SK-N-SH treated with all-trans-retinoic acid at 6 μM for 48 hours (cell line): ENCODE measurements around the gene SERPINA12.

Experiments used
- ATAC-seq: fragments of 200-7000 bp; cut with Tn5 transposase; 3 replicates; pipeline ENCODE4 v1.9.1; 2020; ENCODE audit warnings: mild to moderate bottlenecking, moderate library complexity
- ARNTL ChIP-seq: fragments of 450-650 bp; formaldehyde crosslinking; IDR thresholded peaks from 2 replicates; pipeline ENCODE4 v1.5.0; 2020; ENCODE audit warnings: low read depth, mild to moderate bottlenecking, moderate library complexity, borderline replicate concordance
- BACH2 ChIP-seq: fragments of 250-450 bp; sonication (Bioruptor Pico); IDR thresholded peaks from 2 replicates; pipeline ENCODE4 v1.9.0; 2021; ENCODE audit warnings: mild to moderate bottlenecking, borderline replicate concordance
- CSDC2 ChIP-seq: fragments of 250-450 bp; sonication (Bioruptor Pico); IDR thresholded peaks from 2 replicates; pipeline ENCODE4 v1.5.0; 2020; ENCODE audit warnings: mild to moderate bottlenecking, moderate library complexity
- ESRRG ChIP-seq: fragments of 250-450 bp; sonication (Bioruptor Pico); IDR thresholded peaks from 2 replicates; pipeline ENCODE4 v1.6.1; 2021; ENCODE audit warnings: mild to moderate bottlenecking
- ISL1 ChIP-seq: fragments of 250-450 bp; sonication (Bioruptor Pico); IDR thresholded peaks from 2 replicates; pipeline ENCODE4 v2.1.2; 2022; ENCODE audit warnings: mild to moderate bottlenecking, moderate library complexity
- PPARA ChIP-seq: fragments of 250-450 bp; sonication (Bioruptor Pico); IDR thresholded peaks from 2 replicates; pipeline ENCODE4 v1.5.0; 2020; ENCODE audit warnings: mild to moderate bottlenecking, borderline replicate concordance
- SNAI2 ChIP-seq: fragments of 250-450 bp; sonication (Bioruptor Pico); IDR thresholded peaks from 2 replicates; pipeline ENCODE4 v1.5.0; 2020; ENCODE audit warnings: mild to moderate bottlenecking, moderate library complexity
- TCF4 ChIP-seq: fragments of 250-450 bp; sonication (Bioruptor Pico); IDR thresholded peaks from 2 replicates; pipeline ENCODE4 v1.8.0; 2021; ENCODE audit warnings: mild to moderate bottlenecking, moderate library complexity, borderline replicate concordance
- TOX ChIP-seq: fragments of 250-450 bp; sonication (Bioruptor Pico); IDR thresholded peaks from 2 replicates; pipeline ENCODE4 v1.8.0; 2021; ENCODE audit warnings: mild to moderate bottlenecking, moderate library complexity, borderline replicate concordance
- ZC3H10 ChIP-seq: fragments of 250-450 bp; sonication (Bioruptor Pico); IDR thresholded peaks from 2 replicates; pipeline ENCODE4 v1.5.1; 2021; ENCODE audit warnings: mild to moderate bottlenecking, moderate library complexity
- ZFP3 ChIP-seq: fragments of 250-450 bp; sonication (Bioruptor Pico); IDR thresholded peaks from 2 replicates; pipeline ENCODE4 v1.5.0; 2020; ENCODE audit warnings: mild to moderate bottlenecking, moderate library complexity
- ZFP30 ChIP-seq: fragments of 450-650 bp; formaldehyde crosslinking; IDR thresholded peaks from 2 replicates; pipeline ENCODE4 v1.5.0; 2022; ENCODE audit warnings: mild to moderate bottlenecking, moderate library complexity
- ZNF70 ChIP-seq: fragments of 450-650 bp; formaldehyde crosslinking; IDR thresholded peaks from 2 replicates; pipeline ENCODE4 v1.5.0; 2020; ENCODE audit warnings: mild to moderate bottlenecking, moderate library complexity
- ZNF8 ChIP-seq: fragments of 450-650 bp; formaldehyde crosslinking; IDR thresholded peaks from 2 replicates; pipeline ENCODE4 v1.5.0; 2020; ENCODE audit warnings: mild to moderate bottlenecking, moderate library complexity
- TF ChIP-seq, protein P1 (sequence below): fragments of 250-450 bp; sonication (Bioruptor Pico); IDR thresholded peaks from 2 replicates; pipeline ENCODE4 v1.5.1; 2020; ENCODE audit warnings: low read depth, mild to moderate bottlenecking, moderate library complexity
- TF ChIP-seq, protein P2 (sequence below): fragments of 250-450 bp; sonication (Bioruptor Pico); IDR thresholded peaks from 2 replicates; pipeline ENCODE4 v1.8.0; 2021; ENCODE audit warnings: low read depth, mild to moderate bottlenecking, moderate library complexity, borderline replicate concordance
- TF ChIP-seq, protein P3 (sequence below): fragments of 250-450 bp; sonication (Bioruptor Pico); IDR thresholded peaks from 2 replicates; pipeline ENCODE4 v1.8.0; 2020; ENCODE audit warnings: mild to moderate bottlenecking, moderate library complexity, borderline replicate concordance
- TF ChIP-seq, protein P4 (sequence below): fragments of 250-450 bp; sonication (Bioruptor Pico); IDR thresholded peaks from 2 replicates; pipeline ENCODE4 v1.5.0; 2020; ENCODE audit warnings: mild to moderate bottlenecking, moderate library complexity

Gene SERPINA12

DNA sequence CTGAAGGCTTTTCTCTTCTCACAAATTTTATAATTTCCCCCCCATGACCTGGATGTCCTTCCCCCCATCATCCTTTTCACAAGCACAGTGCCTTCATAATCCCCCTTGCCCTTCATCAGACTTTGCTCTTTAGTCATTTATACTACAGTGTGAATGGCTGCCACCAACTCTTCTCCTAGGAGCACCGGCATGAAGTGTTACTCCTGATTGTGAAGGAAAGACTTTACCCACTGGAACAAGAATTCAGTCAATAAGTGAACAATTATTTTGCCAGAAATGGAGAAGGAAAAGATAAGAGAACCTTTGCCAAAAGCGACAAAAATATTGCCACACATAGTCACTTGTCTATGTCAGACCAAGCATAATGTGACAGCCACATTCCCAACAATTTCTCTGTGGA is 38.2 kb downstream of the SERPINA12 start:
- no peak for TF ChIP-seq ZFP3 (CRISPR knock-in tag)
- no peak for TF ChIP-seq ZC3H10 (CRISPR knock-in tag)
- no peak for TF ChIP-seq BACH2 (CRISPR knock-in tag)
- no peak for TF ChIP-seq ARNTL
- TF ChIP-seq, protein P1, sequence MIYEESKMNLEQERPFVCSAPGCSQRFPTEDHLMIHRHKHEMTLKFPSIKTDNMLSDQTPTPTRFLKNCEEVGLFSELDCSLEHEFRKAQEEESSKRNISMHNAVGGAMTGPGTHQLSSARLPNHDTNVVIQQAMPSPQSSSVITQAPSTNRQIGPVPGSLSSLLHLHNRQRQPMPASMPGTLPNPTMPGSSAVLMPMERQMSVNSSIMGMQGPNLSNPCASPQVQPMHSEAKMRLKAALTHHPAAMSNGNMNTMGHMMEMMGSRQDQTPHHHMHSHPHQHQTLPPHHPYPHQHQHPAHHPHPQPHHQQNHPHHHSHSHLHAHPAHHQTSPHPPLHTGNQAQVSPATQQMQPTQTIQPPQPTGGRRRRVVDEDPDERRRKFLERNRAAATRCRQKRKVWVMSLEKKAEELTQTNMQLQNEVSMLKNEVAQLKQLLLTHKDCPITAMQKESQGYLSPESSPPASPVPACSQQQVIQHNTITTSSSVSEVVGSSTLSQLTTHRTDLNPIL (CRISPR knock-in tag): no peak
- TF ChIP-seq, protein P2, sequence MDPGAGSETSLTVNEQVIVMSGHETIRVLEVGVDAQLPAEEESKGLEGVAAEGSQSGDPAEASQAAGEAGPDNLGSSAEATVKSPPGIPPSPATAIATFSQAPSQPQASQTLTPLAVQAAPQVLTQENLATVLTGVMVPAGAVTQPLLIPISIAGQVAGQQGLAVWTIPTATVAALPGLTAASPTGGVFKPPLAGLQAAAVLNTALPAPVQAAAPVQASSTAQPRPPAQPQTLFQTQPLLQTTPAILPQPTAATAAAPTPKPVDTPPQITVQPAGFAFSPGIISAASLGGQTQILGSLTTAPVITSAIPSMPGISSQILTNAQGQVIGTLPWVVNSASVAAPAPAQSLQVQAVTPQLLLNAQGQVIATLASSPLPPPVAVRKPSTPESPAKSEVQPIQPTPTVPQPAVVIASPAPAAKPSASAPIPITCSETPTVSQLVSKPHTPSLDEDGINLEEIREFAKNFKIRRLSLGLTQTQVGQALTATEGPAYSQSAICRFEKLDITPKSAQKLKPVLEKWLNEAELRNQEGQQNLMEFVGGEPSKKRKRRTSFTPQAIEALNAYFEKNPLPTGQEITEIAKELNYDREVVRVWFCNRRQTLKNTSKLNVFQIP (CRISPR knock-in tag): no peak
- no peak for TF ChIP-seq ESRRG (CRISPR knock-in tag)
- TF ChIP-seq SNAI2 (CRISPR knock-in tag): no peak
- TF ChIP-seq, protein P3, sequence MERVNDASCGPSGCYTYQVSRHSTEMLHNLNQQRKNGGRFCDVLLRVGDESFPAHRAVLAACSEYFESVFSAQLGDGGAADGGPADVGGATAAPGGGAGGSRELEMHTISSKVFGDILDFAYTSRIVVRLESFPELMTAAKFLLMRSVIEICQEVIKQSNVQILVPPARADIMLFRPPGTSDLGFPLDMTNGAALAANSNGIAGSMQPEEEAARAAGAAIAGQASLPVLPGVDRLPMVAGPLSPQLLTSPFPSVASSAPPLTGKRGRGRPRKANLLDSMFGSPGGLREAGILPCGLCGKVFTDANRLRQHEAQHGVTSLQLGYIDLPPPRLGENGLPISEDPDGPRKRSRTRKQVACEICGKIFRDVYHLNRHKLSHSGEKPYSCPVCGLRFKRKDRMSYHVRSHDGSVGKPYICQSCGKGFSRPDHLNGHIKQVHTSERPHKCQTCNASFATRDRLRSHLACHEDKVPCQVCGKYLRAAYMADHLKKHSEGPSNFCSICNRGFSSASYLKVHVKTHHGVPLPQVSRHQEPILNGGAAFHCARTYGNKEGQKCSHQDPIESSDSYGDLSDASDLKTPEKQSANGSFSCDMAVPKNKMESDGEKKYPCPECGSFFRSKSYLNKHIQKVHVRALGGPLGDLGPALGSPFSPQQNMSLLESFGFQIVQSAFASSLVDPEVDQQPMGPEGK (CRISPR knock-in tag): no peak
- no peak for ATAC-seq

DNA sequence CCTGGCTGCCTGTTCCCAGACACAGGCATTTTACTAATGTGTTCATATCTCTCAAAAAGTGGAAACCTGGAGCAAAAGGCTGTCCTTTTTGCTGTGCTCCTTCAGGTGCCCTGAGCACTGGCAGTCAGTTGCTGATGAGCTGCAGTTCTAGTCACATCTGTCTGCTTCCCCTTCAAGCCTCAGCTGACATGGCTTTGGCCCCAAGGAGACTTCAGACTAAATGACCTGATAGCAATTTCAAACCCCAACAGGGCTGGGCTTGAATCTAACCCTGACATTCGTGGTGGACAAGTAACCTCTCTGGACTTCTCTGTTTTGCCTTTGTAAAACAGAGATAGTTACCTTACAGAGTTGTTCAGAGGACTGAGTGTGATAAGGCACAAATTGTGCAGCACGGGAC is 39.0 kb downstream of the SERPINA12 start:
- TF ChIP-seq ZFP3 (CRISPR knock-in tag) (no peak), ARNTL (no peak), TCF4 (CRISPR knock-in tag) (no peak), TOX (CRISPR knock-in tag) (no peak), CSDC2 (CRISPR knock-in tag) (no peak), ISL1 (no peak), ZFP30 (CRISPR knock-in tag) (no peak), ZNF8 (no peak), ESRRG (CRISPR knock-in tag) (no peak), PPARA (CRISPR knock-in tag) (no peak), SNAI2 (CRISPR knock-in tag) (no peak), ZC3H10 (CRISPR knock-in tag) (no peak), BACH2 (CRISPR knock-in tag) (no peak)
- TF ChIP-seq, protein P3 (CRISPR knock-in tag): no peak
- TF ChIP-seq, protein P1 (CRISPR knock-in tag): no peak
- TF ChIP-seq, protein P4, sequence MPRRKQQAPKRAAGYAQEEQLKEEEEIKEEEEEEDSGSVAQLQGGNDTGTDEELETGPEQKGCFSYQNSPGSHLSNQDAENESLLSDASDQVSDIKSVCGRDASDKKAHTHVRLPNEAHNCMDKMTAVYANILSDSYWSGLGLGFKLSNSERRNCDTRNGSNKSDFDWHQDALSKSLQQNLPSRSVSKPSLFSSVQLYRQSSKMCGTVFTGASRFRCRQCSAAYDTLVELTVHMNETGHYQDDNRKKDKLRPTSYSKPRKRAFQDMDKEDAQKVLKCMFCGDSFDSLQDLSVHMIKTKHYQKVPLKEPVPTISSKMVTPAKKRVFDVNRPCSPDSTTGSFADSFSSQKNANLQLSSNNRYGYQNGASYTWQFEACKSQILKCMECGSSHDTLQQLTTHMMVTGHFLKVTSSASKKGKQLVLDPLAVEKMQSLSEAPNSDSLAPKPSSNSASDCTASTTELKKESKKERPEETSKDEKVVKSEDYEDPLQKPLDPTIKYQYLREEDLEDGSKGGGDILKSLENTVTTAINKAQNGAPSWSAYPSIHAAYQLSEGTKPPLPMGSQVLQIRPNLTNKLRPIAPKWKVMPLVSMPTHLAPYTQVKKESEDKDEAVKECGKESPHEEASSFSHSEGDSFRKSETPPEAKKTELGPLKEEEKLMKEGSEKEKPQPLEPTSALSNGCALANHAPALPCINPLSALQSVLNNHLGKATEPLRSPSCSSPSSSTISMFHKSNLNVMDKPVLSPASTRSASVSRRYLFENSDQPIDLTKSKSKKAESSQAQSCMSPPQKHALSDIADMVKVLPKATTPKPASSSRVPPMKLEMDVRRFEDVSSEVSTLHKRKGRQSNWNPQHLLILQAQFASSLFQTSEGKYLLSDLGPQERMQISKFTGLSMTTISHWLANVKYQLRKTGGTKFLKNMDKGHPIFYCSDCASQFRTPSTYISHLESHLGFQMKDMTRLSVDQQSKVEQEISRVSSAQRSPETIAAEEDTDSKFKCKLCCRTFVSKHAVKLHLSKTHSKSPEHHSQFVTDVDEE (CRISPR knock-in tag): no peak
- ATAC-seq: no peak

DNA sequence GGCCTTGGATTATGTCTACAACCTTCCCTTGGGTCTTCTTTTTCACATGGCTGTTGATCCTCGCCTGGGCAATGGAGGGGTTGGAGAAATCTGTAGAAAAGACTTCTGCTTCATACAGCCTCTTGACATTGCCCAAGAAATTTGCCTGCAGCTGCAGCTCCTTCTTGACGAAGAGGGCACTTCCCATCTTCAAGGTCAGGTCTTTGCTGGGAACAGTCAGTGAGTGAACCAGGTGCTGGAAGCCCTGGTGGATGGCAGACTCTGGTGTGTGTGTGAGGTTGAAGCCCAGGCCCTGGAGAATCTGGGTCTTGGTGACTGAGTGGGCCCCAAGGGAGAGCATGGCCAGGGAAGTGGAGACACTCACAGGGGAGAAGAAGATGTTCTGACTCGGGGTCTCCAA is 40.0 kb downstream of the SERPINA12 start:
- TF ChIP-seq TOX (CRISPR knock-in tag) (no peak), ZNF70 (CRISPR knock-in tag) (no peak), TCF4 (CRISPR knock-in tag) (no peak), BACH2 (CRISPR knock-in tag) (no peak), ARNTL (no peak)
- TF ChIP-seq, protein P2 (CRISPR knock-in tag): no peak
- ATAC-seq: no peak
